Measurements from ENCODE around the gene LRRC71. TPM values are rescaled to one million over a fixed set of nuclear protein-coding genes. Genes with fewer than 3 reads are reported as not detected.

LRRC71 gene
- total and polyA plus RNA-seq, 10 of the 15 experiments (the other 5 are each of a cell fraction or from before 2014, with no cell fraction given): not detected

- POLR2A ChIA-PET: no interaction called here
Observed at GRCh38 chr1:156931974-156932710, 11.7 kb downstream of the LRRC71 start.

More at GRCh38 chr1:156931974-156932710, 11.7 kb downstream of the LRRC71 start:
- Histone ChIP-seq H3K9me3 (replicated peaks; ENCODE audit: control insufficient read depth, insufficient read depth, low read length) (no peaks in the 10 kb centered on the region), H3K4me1 (ENCODE audit: control insufficient read depth, insufficient read depth, low read length) (no peaks in the 10 kb centered on the region; the same call in 1 of the 2 replicates), H2AFZ (ENCODE audit: control insufficient read depth, low read depth, low read length) (no peak overlapping the region), H3K36me3 (ENCODE audit: control insufficient read depth in 2 of 2, insufficient read depth in 2 of 2, low read length in 1 of 2) (no peaks in the 10 kb centered on the region; a peak in 2 of 4 replicates), H3K4me2 (ENCODE audit: control insufficient read depth, insufficient read depth) (no peak overlapping the region), H3K4me3 (no peak overlapping the region), H3K27me3 (replicated peaks in 1 of 2; ENCODE audit: control insufficient read depth in 2 of 2, insufficient read depth in 2 of 2, low read length in 1 of 2) (peaks cover 2 to 5% of the 10 kb centered on the region in 2 experiments; a peak in 3 of 4 replicates), H3K79me2 (ENCODE audit: control insufficient read depth, insufficient read depth, low read length) (no peaks in the 10 kb centered on the region), H3K9ac (ENCODE audit: control insufficient read depth, insufficient read depth, low read length) (no peak overlapping the region), H4K20me1 (ENCODE audit: control insufficient read depth, insufficient read depth) (no peaks in the 10 kb centered on the region), H3K27ac (ENCODE audit: control insufficient read depth, insufficient read depth) (no peak overlapping the region)
- no peak for DNase-seq (ENCODE audit: low read depth, low spot score)
- 33% methylated on average over 8 of the region's 8 CpGs for whole genome bisulfite sequencing (ENCODE audit: insufficient coverage, insufficient replicate concordance, low lambda C conversion rate, missing lambda C conversion rate)
- ChIA-PET RAD21 (ENCODE audit: unreplicated experiment) (interaction anchor here (1.4 to 1.9 kb wide), 3 partner anchors 111 to 206 kb away, joined by 3 to 8 read pairs (median 4); no protein-coding TSS in a partner anchor), CTCF (interaction anchor here (1.2 kb wide), 2 partner anchors 15 to 142 kb away, joined by 3 read pairs; no protein-coding TSS in a partner anchor), SMC1A (ENCODE audit: uncharacterized antibody, unreplicated experiment) (interaction anchor here (0.7 to 1.3 kb wide), 3 partner anchors 16 to 242 kb away, joined by 3 read pairs; no protein-coding TSS in a partner anchor)
- intact Hi-C loops (cut with micrococcal nuclease; ENCODE audit: unreplicated experiment): no loop called here
- FAIRE-seq: no peak
- ATAC-seq: no peak; the same call in 2 of the 3 replicates
- no peak for TF ChIP-seq ZBTB33 (IDR thresholded peaks at IDR 0.05)
- no peak for TF ChIP-seq BCLAF1 (IDR thresholded peaks at IDR 0.05)
- no peak for TF ChIP-seq CBX5 (IDR thresholded peaks at IDR 0.05; ENCODE audit: low read depth)
- TF ChIP-seq E4F1 (IDR thresholded peaks at IDR 0.05; ENCODE audit: borderline replicate concordance, partially characterized antibody): no peak
- BruUV-seq (replicated peaks): no TSS peak
- in situ Hi-C loops (cut with MboI): no loop called here

All from GM12878 (cell line).